VCaP (cell line): Measurements from ENCODE around the gene DPP9.

Source experiments
- H3K27ac ChIP-seq: fragments of 450-650 bp; 2 replicates; pipeline ENCODE4 v1.5.1; 2017
- TF ChIP-seq, protein P1 (sequence below): fragments of 450-650 bp; conservative IDR thresholded peaks from 2 replicates; pipeline ENCODE4 v1.5.1; 2017; ENCODE audit warnings: mild to moderate bottlenecking, moderate library complexity

DPP9 gene

DNA sequence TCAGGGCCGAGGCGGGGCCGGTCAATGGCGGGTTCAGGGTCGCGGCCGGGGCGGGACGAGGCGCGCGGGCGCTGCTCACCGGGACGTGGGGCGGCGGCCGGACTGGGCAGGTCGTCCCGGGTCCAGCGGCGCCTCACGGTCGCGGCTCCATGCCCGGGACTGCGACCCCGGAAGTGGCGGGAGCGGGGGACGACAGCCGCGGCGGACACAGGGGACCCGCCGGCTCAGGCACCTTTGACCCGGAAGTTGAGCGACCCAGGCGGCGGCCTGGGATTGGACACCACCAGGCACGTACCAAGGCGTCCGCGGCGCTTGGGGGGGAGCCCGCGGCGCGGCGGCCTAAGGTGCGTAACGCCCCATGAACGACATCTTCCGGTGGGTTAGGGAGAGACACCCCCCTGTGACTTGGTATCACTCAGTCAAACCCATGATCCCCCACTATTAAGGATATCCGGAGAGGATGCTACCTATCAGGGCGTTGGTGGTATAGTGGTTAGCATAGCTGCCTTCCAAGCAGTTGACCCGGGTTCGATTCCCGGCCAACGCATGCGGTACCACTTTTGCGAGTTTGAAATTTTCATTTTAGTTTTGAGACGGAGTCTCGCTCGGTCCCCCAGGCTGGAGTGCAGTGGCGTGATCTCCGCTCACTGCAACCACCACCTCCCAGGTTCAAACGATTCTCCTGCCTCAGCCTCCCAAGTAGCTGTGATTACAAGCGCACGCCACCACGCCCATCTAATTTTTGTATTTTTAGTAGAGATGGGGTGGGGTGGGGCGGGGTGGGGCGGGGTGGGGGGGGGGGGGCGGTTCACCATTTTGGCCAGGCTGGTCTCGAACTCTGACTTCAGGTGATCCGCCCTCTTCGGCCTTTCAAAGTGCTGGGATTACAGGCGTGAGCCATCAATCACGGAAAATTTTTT is at the start of gene DPP9:
Gene DPP9 (minus strand): TSS at position 248 of the 920 bp plus-strand sequence. CDS start 3,936 bp downstream, outside the sequence.
- TF ChIP-seq, protein P1, sequence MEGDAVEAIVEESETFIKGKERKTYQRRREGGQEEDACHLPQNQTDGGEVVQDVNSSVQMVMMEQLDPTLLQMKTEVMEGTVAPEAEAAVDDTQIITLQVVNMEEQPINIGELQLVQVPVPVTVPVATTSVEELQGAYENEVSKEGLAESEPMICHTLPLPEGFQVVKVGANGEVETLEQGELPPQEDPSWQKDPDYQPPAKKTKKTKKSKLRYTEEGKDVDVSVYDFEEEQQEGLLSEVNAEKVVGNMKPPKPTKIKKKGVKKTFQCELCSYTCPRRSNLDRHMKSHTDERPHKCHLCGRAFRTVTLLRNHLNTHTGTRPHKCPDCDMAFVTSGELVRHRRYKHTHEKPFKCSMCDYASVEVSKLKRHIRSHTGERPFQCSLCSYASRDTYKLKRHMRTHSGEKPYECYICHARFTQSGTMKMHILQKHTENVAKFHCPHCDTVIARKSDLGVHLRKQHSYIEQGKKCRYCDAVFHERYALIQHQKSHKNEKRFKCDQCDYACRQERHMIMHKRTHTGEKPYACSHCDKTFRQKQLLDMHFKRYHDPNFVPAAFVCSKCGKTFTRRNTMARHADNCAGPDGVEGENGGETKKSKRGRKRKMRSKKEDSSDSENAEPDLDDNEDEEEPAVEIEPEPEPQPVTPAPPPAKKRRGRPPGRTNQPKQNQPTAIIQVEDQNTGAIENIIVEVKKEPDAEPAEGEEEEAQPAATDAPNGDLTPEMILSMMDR: no peak
- H3K27ac ChIP-seq: peak within 1 kb of the TSS; percentile 73

- TF ChIP-seq, protein P1: no peak
- no peak overlapping the region for H3K27ac ChIP-seq
Observed at GRCh38 chr19:4773047-4773640, 49.5 kb upstream of the DPP9 start.

- TF ChIP-seq, protein P1: no peak
Observed at GRCh38 chr19:4772566-4772965, 48.9 kb upstream of the DPP9 start.

GRCh38 chr19:4768934-4769777 is 45.5 kb upstream of the DPP9 start:
- no peak overlapping the region for H3K27ac ChIP-seq
- TF ChIP-seq, protein P1: no peak

More at GRCh38 chr19:4772566-4772965, 48.9 kb upstream of the DPP9 start:
- no peak overlapping the region for H3K27ac ChIP-seq

GRCh38 chr19:4764393-4764660 is 40.7 kb upstream of the DPP9 start:
- TF ChIP-seq, protein P1: no peak
- H3K27ac ChIP-seq: no peak overlapping the region

DNA sequence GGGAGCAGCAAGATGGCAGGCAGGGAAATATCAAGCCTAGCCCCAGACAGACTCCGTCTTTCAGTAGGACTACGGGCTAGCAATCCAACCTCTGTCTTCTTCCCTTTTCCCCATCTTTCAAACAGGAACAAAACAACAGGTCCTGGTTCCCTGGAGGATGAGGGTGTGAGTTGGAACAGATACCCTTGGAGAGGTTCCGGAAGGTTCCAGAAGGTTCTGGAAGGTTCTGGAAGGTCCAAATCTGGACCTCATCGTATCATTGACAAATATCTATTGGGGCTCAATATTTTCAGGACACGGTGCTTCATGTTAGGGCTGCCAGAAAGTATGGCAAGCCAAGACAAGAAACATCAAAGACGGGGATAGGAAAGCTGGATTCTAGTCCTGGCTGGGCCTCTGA is 39.4 kb upstream of the DPP9 start:
- H3K27ac ChIP-seq: no peak overlapping the region
- TF ChIP-seq, protein P1: no peak

GRCh38 chr19:4760285-4760650 is 36.6 kb upstream of the DPP9 start:
- no peak overlapping the region for H3K27ac ChIP-seq
- TF ChIP-seq, protein P1: no peak
